ENCODE data around the gene NCOA3.

- no peak for TF ChIP-seq POLR2A (IDR thresholded peaks at IDR 0.05)
- TF ChIP-seq CTCF (IDR thresholded peaks at IDR 0.05): no peak
- TF ChIP-seq EP300 (IDR thresholded peaks at IDR 0.05): no peak
- TF ChIP-seq POLR2AphosphoS5 (IDR thresholded peaks at IDR 0.05): no peak
These were observed 151.1 kb downstream of the NCOA3 start for GRCh38 chr20:47652794-47653193.
